Measurements from ENCODE around the gene H3-3A. TPM values are rescaled to one million over a fixed set of nuclear protein-coding genes. Genes with fewer than 3 reads are reported as not detected.
A peak's percentile ranks its signal among the peaks of the same experiment; 100 is the strongest.

The H3-3A gene
- total RNA-seq, 4 donors from 2014 or later = 202 to 340 (median 291) TPM

DNA sequence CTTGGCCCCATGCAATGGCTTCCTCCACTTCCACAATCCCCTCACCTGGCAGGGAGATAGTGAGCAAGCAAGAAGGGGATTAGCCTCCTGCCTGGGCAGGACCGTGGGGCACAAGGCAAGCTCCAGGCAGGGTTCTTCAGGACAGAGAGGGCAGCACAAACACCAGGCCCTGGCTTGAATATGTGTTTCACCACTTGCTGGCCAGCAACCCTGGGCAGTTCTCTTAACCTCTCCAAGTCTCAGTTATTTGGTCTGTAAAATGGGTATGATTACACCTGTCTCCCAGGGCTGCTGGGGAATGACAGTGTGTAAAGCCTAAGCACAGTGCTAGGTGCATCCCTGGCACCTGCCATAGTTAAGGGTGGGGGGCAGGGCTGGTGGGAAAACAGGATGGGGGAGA, 31.9 kb downstream of the H3-3A start:
- no peak for TF ChIP-seq POLR2A (IDR thresholded peaks at IDR 0.05)
- TF ChIP-seq, protein P1, sequence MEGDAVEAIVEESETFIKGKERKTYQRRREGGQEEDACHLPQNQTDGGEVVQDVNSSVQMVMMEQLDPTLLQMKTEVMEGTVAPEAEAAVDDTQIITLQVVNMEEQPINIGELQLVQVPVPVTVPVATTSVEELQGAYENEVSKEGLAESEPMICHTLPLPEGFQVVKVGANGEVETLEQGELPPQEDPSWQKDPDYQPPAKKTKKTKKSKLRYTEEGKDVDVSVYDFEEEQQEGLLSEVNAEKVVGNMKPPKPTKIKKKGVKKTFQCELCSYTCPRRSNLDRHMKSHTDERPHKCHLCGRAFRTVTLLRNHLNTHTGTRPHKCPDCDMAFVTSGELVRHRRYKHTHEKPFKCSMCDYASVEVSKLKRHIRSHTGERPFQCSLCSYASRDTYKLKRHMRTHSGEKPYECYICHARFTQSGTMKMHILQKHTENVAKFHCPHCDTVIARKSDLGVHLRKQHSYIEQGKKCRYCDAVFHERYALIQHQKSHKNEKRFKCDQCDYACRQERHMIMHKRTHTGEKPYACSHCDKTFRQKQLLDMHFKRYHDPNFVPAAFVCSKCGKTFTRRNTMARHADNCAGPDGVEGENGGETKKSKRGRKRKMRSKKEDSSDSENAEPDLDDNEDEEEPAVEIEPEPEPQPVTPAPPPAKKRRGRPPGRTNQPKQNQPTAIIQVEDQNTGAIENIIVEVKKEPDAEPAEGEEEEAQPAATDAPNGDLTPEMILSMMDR (IDR thresholded peaks at IDR 0.05) = no peak
- H3K4me1 ChIP-seq = no peaks in the 10 kb centered on the region
- H3K27me3 ChIP-seq = no peaks in the 10 kb centered on the region
- H3K36me3 ChIP-seq = no peaks in the 10 kb centered on the region
- H3K9me3 ChIP-seq = no peaks in the 10 kb centered on the region
- DNase-seq = no peak
- no peak overlapping the region for H3K27ac ChIP-seq
- H3K4me3 ChIP-seq = no peak overlapping the region

DNA sequence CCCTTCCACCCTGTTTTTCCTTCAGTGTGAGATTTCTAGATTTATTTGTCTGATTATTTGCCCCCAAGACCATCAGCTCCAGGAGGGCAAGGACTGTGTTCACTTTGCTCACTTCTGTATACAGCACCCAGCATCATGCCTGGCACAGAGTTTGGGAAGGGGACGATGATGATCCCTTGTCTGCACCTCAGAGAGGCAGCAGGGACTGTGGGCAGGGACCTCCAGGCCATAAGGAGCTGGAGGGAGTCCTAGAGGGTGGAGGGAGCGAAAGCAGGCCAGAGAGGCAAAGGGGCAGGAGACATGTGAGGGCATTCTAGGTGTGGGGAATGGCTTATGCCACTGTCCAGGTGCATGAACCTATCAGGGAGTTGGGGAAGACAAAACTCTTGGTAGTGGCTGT, 32.8 kb downstream of the H3-3A start:
- Histone ChIP-seq H3K9me3 (no peaks in the 10 kb centered on the region), H3K27me3 (no peaks in the 10 kb centered on the region), H3K4me1 (peaks cover 0 to 3% (median 0%) of the 10 kb centered on the region in 4 donors), H3K4me3 (no peak overlapping the region), H3K27ac (no peak overlapping the region), H3K36me3 (no peaks in the 10 kb centered on the region)
- peak in 2 of 3 donors; percentile 13 to 19 for DNase-seq
- TF ChIP-seq POLR2A (IDR thresholded peaks at IDR 0.05) = no peak
- TF ChIP-seq, protein P1 (IDR thresholded peaks at IDR 0.05) = no peak

DNA sequence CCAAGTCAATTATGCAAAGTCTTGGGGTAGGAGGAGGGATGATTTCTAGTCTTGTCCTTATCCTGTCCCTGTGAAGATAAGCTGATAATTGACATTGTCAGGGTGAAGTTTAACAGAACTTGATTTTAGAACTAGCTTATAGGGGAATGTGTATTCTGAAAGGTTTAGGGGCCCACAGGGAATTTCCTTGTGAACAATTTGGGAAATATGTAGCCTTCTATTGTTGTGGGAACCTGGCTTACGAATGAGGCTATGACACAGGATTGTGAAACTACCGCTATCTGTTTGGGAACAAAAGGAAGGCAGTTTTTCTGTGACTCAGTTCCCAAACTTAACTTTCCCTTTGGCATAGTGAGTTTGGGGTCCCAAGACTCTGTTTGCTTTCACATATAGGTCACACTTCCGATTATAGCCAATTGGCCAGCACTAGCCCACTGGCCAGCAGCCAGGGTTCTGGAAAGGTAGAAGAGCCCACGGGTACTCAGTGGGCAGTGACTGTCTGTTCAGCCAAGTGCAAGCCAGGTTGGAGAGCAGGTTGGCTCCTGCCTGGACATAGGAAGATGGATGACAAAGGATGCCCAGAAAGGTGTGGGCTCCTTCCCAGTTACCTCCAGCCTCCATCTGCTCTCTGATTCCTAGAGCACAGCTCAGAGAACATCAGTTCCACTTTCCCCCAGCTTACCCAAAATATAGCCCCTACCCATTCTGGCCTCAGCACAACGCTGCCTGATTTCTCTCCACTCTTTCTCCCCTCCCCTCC, 35.5 kb downstream of the H3-3A start:
- TF ChIP-seq, protein P1 (IDR thresholded peaks at IDR 0.05) = no peak
- TF ChIP-seq POLR2A (IDR thresholded peaks at IDR 0.05) = no peak
- Histone ChIP-seq H3K27me3 (no peaks in the 10 kb centered on the region), H3K36me3 (no peaks in the 10 kb centered on the region), H3K4me1 (peaks cover 0 to 10% (median 0%) of the 10 kb centered on the region in 4 donors), H3K27ac (no peak overlapping the region), H3K9me3 (no peaks in the 10 kb centered on the region), H3K4me3 (no peak overlapping the region)
- peak in 1 of 3 donors; percentile 8 for DNase-seq

DNA sequence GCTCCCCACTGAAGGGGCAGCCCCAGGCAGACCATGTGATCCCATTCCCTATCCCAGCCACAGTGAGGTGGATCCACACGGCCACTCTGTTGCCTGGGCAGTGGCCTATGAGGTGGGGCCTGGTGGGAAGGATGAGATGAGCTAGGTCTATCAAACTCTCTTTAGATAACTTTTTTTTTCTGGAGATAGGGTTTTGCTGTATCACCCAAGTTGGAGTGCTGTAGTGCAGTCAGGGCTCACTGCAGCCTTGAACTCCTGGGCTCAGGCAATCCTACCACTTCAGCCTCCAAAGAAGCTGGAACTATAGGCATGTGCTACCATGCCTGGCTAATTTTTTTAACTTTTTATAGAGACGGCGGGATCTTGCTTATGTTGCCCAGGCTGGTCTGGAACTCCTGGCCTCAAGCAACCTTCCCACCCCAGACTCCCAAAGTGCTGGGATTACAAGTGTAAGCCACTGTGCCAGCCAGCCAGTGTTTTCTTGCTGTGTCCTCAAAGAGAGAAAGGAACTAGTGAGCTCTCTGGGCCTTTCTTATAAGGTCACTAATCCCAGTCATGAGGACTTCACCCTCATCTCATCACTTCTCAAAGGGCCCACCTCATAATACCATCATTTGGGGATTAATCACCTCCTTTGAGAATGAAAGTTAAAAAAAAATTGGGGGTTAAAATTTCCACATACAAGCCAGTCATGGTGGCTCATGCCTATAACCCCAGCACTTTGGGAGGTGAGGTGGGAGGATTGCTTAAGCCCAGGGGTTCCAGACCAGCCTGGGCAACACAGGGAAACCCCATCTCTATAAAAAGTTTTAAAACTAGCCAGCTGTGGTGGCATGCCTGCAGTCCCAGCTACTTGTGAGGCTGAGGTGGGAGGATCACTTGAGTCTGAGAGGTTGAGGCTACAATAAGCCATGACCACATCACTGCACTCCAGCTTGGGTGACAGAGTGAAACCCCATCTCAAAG, 36.6 kb downstream of the H3-3A start:
- Histone ChIP-seq H3K36me3 (no peaks in the 10 kb centered on the region), H3K4me1 (peaks cover 0 to 10% (median 0%) of the 10 kb centered on the region in 4 donors), H3K27ac (no peak overlapping the region), H3K9me3 (no peaks in the 10 kb centered on the region), H3K27me3 (no peaks in the 10 kb centered on the region), H3K4me3 (no peak overlapping the region)
- DNase-seq = peak in 1 of 3 donors; percentile 7
- TF ChIP-seq POLR2A (IDR thresholded peaks at IDR 0.05) = no peak
- TF ChIP-seq, protein P1 (IDR thresholded peaks at IDR 0.05) = no peak

DNA sequence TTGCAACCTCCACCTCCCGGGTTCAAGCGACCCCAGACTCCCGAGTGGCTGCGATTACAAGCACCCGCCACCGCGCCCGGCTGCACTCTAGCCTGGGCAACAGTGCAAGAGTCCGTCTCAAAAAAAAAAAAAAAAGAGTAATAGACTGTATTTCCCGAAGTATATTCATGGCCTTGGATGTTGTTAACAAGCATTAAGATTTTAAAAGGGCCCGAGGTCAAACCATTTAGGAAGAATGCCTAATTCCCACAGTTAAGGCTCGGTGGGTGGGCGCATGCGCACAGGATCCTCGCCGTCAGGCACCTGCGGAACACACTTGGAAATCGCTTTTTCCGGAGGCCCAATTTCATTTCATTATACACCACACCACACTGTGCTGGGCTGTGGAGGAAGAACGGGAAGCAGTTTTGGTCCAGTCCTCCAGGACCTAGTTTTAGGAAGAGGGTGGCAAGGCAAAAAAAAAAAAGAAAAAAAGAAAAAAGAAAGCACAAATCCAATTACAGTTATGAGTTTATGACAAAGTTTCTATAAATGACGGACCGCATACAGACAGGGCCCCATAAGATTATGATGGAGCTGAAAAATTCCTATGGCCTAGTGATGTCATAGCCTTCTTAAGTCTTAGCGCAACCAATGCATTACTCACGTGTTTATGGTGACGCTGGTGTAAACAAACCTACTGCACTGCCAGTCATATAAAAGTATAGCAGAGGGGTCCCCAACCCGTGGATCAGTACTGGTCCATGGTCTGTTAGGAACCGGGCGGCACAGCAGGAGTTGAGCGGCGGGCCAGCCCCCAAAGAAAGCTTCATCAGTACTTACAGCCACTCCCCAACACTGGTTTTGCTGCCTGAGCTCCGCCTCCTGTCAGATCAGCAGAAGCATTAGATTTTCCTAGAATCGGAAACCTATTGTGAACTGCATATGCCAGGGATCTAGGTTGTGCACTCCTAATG, 38.2 kb downstream of the H3-3A start:
- peaks cover 0 to 10% (median 0%) of the 10 kb centered on the region in 4 donors for H3K4me1 ChIP-seq
- TF ChIP-seq POLR2A (IDR thresholded peaks at IDR 0.05) = no peak
- TF ChIP-seq, protein P1 (IDR thresholded peaks at IDR 0.05) = peak in 1 of 6 experiments; percentile 3
- H3K4me3 ChIP-seq = peak overlapping the region; percentile 39 to 56 (median 45)
- no peak overlapping the region for H3K27ac ChIP-seq
- H3K9me3 ChIP-seq = no peaks in the 10 kb centered on the region
- no peaks in the 10 kb centered on the region for H3K36me3 ChIP-seq
- peak in 2 of 3 donors; percentile 30 to 56 for DNase-seq
- H3K27me3 ChIP-seq = no peaks in the 10 kb centered on the region

Data from Peyer's patch (tissue), 4 donors.